ENCODE measurements around the gene MRM3. TPM values are rescaled to one million over a fixed set of nuclear protein-coding genes. Genes with fewer than 3 reads are reported as not detected.

MRM3 gene, protein sequence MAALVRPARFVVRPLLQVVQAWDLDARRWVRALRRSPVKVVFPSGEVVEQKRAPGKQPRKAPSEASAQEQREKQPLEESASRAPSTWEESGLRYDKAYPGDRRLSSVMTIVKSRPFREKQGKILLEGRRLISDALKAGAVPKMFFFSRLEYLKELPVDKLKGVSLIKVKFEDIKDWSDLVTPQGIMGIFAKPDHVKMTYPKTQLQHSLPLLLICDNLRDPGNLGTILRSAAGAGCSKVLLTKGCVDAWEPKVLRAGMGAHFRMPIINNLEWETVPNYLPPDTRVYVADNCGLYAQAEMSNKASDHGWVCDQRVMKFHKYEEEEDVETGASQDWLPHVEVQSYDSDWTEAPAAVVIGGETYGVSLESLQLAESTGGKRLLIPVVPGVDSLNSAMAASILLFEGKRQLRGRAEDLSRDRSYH
- total RNA-seq (2014; rRNA removed; shearing (Covaris generic)) (23.4 and 41.3 TPM in 2 replicates), polyA plus RNA-seq (2016; fragmentation: Nextera tagmentation; extraction: Ambion mirVana) (17.0 and 17.7 TPM in 2 replicates)
- long read RNA-seq, transcript MRM3-201 (4 exons, 1,809 nt) = major isoform, 30 of 38 reads
- long read RNA-seq, partial matches to known transcripts = 0 of 38 reads
- long read RNA-seq, other reads (novel, unspliced or antisense) = 4 of 38 reads

DNA sequence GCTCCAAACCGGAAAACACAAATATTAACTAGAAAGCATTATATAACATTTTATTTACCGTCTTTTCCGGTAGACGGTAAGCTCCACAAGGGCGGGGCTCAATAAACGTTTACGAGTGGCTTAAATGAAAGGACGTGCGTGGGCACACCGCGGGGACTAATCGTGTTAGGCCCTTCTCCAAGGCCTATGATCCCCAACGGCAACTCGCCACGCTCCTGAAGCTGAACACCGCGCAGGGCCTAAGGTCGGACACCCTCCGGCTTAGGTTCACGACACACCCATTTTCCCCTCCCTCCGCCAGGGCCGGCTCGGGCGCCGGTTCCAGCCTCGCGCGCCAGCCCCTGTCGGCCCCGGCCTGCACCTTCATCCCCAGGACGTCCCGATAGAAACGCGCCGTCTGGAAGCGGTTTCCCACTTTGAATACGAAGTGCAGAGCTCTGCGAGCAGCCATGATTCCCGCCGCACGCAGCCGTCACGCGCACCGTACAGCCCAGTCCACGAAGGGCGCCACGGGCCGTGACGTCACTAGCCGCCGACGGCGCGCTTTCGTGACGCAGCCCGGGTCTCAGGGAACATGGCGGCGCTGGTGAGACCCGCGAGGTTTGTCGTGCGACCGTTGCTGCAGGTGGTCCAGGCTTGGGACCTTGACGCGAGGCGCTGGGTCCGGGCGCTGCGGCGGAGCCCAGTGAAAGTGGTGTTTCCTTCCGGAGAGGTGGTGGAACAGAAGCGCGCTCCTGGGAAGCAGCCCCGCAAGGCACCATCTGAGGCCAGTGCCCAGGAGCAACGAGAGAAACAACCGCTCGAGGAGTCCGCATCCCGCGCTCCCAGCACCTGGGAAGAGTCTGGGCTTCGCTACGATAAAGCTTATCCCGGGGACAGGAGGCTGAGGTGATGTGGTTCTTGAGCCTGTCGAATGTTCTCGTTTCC, at the start of gene MRM3, which contains the start of gene GLOD4:
TSS of gene MRM3 (plus strand) at position 549 of the 927 bp plus-strand sequence. CDS start at position 575, 26 bp downstream.
TSS of gene GLOD4 (minus strand) at position 476 of the 927 bp plus-strand sequence. CDS start at position 451, 25 bp downstream.
- Histone ChIP-seq H3K4me2 (peak within 1 kb of the TSS; percentile 100), H3K9me2 (ENCODE audit: insufficient read depth) (no peaks in the 10 kb centered on the region), H2AFZ (peak within 1 kb of the TSS; percentile 94), H3K27ac (ENCODE audit: low read depth) (peak within 1 kb of the TSS; percentile 89), H4K20me1 (replicated peaks; ENCODE audit: insufficient read depth) (peaks cover 18% of the 10 kb centered on the region), H3K27me3 (ENCODE audit: insufficient read depth) (no peaks in the 10 kb centered on the region), H3K4me1 (ENCODE audit: insufficient read depth) (peaks cover 16% of the 10 kb centered on the region; the same call in 1 of the 2 replicates), H3F3A (replicated peaks; ENCODE audit: low read depth) (peaks cover 3% of the 10 kb centered on the region; the same call in 1 of the 2 replicates), H3K4me3 (peak within 1 kb of the TSS; percentile 98), H3K36me3 (ENCODE audit: insufficient read depth) (peaks cover 20% of the 10 kb centered on the region; the same call in 1 of the 2 replicates), H3K79me2 (replicated peaks; ENCODE audit: insufficient read depth) (peaks cover 80% of the 10 kb centered on the region)
- Mint-ChIP-seq H3K9me3 (no peaks in the 10 kb centered on the region; the same call in 2 of the 3 replicates), H3K4me3 (peak within 1 kb of the TSS; percentile 95), H3K4me1 (peaks cover 9% of the 10 kb centered on the region; the same call in 2 of the 3 replicates), H3K27me3 (ENCODE audit: insufficient read depth, low read depth, poor library complexity) (peaks cover 21% of the 10 kb centered on the region), H3K36me3 (ENCODE audit: low read depth) (peaks cover 35% of the 10 kb centered on the region), H3K27ac (peak within 1 kb of the TSS; percentile 99)
- TF ChIP-seq CREB1 (CRISPR knock-in tag; IDR thresholded peaks at IDR 0.05; ENCODE audit: low read depth) (peak; percentile 100), NANOG (IDR thresholded peaks at IDR 0.05; ENCODE audit: borderline replicate concordance) (no peak), EZH2phosphoT487 (IDR thresholded peaks at IDR 0.05; ENCODE audit: unreplicated experiment) (no peak), ETS1 (IDR thresholded peaks at IDR 0.05) (peak; percentile 79), POLR2AphosphoS5 (IDR thresholded peaks at IDR 0.05; ENCODE audit: low read depth) (peak; percentile 98)
- TF ChIP-seq, protein P1, sequence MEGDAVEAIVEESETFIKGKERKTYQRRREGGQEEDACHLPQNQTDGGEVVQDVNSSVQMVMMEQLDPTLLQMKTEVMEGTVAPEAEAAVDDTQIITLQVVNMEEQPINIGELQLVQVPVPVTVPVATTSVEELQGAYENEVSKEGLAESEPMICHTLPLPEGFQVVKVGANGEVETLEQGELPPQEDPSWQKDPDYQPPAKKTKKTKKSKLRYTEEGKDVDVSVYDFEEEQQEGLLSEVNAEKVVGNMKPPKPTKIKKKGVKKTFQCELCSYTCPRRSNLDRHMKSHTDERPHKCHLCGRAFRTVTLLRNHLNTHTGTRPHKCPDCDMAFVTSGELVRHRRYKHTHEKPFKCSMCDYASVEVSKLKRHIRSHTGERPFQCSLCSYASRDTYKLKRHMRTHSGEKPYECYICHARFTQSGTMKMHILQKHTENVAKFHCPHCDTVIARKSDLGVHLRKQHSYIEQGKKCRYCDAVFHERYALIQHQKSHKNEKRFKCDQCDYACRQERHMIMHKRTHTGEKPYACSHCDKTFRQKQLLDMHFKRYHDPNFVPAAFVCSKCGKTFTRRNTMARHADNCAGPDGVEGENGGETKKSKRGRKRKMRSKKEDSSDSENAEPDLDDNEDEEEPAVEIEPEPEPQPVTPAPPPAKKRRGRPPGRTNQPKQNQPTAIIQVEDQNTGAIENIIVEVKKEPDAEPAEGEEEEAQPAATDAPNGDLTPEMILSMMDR (conservative IDR thresholded peaks at IDR 0.05; ENCODE audit: low read depth in 2 of 2) = 0 out of 4 replicates have a peak, but pooled peaks of 1 of the 2 experiments have one; percentile 21
- ATAC-seq (peak; percentile 92), DNase-seq (ENCODE audit: low spot score) (peak; percentile 84)
